ENCODE measurements around the gene KIF21A.

The KIF21A gene

DNA sequence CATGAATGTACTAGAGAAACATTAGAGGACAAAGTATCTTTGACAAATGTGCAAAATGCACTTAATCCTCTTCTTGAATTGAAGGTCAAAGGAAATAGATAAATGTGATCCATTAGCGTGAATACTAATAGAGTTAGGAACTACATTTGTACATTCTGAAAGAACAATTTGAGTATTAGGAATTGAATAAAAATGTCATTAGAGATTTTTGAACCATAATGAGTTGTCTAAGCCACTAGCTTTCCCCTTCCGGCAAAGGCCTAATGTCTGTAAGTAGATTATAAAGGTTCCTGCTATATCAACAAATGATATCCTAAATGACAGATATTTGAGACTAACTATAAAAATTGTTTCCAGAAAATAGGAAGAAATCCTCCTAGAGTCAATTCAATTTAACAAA lies 59.8 kb downstream of the KIF21A start:
- no peaks in the 10 kb centered on the region for H3K4me1 Mint-ChIP-seq (ENCODE audit: low read depth)
- no peak overlapping the region for H3K27ac Mint-ChIP-seq
- no peaks in the 10 kb centered on the region for H3K9me3 Mint-ChIP-seq
- peaks cover 4% of the 10 kb centered on the region for H3K36me3 Mint-ChIP-seq (ENCODE audit: low read depth)
- H3K27me3 Mint-ChIP-seq, result no peaks in the 10 kb centered on the region
- H3K4me3 Mint-ChIP-seq, result no peak overlapping the region

DNA sequence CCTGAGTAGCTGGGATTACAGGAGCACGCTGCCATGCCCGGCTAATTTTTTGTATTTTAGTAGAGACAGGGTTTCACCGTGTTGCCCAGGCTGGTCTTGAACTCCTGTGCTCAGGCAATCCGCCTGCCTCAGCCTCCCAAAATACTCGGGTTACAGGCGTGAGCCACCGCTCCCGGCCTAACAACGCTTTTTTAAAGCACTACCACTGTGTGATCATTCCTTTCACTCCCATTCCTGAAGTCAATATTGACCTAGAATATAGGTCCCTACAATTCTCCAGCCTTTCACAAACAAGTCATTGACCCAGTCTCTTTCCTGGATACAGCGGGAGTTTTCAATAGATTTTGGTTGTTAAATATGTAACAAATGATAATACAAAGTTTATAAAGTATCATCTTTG lies 62.8 kb downstream of the KIF21A start:
- Mint-ChIP-seq H3K4me1 (ENCODE audit: low read depth) (peaks cover 8% of the 10 kb centered on the region), H3K27ac (no peak overlapping the region), H3K36me3 (ENCODE audit: low read depth) (peaks cover 4% of the 10 kb centered on the region), H3K9me3 (no peaks in the 10 kb centered on the region), H3K4me3 (no peak overlapping the region), H3K27me3 (no peaks in the 10 kb centered on the region)

DNA sequence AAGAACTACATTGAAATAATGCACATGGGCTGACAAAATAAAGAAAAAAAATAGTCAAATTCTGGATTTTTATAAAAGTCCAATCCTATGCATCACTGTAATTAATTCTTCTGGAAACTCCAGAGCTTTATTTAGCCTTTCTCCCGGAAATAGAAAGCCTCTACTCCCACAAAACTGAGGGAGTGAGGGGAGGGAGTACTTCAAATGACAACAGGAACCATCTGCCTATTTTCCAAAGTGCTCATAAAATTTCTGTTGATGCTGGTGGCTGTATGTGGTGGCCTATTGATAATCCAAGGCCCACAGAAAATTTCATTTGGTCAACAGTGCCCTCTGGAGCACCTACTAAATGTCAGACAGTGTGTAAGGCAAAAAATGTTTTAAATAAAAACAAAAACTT lies 64.6 kb downstream of the KIF21A start:
- Mint-ChIP-seq H3K27ac (no peak overlapping the region), H3K36me3 (ENCODE audit: low read depth) (peaks cover 4% of the 10 kb centered on the region), H3K9me3 (no peaks in the 10 kb centered on the region), H3K27me3 (no peaks in the 10 kb centered on the region), H3K4me1 (ENCODE audit: low read depth) (peaks cover 8% of the 10 kb centered on the region), H3K4me3 (no peak overlapping the region)

DNA sequence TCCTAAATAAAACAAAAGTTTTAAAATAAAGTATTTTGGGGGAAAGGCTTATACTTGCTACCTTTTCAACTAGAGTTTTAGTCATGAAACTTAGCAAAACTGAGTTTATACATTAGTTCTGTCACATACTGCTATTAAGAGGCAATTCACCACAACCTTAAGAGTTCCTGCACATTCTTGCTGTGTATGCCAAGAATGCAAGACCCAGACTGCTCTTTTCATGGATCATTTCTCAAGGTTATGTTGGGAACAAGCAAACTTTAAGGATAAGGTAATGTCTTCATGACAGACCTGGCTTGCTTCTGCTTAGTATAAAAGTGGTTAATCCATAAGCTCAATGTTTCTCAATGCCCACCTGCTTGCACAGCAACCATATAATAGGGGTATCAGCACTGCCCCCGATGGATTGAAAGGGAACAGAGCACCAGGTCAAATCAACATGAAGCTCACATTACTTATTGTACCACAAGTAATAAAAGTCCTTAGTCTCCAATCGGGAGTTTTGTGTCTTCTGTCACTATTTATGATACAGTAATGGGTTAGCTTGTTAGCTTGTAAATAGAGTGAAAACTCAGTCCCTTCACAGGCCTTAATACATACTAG lies 67.6 kb downstream of the KIF21A start:
- H3K36me3 Mint-ChIP-seq (ENCODE audit: low read depth), result peaks cover 9% of the 10 kb centered on the region
- no peaks in the 10 kb centered on the region for H3K27me3 Mint-ChIP-seq
- no peak overlapping the region for H3K4me3 Mint-ChIP-seq
- peaks cover 28% of the 10 kb centered on the region for H3K4me1 Mint-ChIP-seq (ENCODE audit: low read depth)
- no peak overlapping the region for H3K27ac Mint-ChIP-seq
- H3K9me3 Mint-ChIP-seq, result no peaks in the 10 kb centered on the region

GRCh38 chr12:39372929-39373328 lies 70.0 kb downstream of the KIF21A start:
- no peaks in the 10 kb centered on the region for H3K9me3 Mint-ChIP-seq
- peaks cover 33% of the 10 kb centered on the region for H3K4me1 Mint-ChIP-seq (ENCODE audit: low read depth)
- peak overlapping the region; percentile 50 for H3K4me3 Mint-ChIP-seq
- peak overlapping the region; percentile 78 for H3K27ac Mint-ChIP-seq
- no peaks in the 10 kb centered on the region for H3K27me3 Mint-ChIP-seq
- H3K36me3 Mint-ChIP-seq (ENCODE audit: low read depth), result peaks cover 5% of the 10 kb centered on the region

GRCh38 chr12:39372204-39372925 lies 70.6 kb downstream of the KIF21A start:
- Mint-ChIP-seq H3K4me1 (ENCODE audit: low read depth) (peaks cover 32% of the 10 kb centered on the region), H3K9me3 (no peaks in the 10 kb centered on the region), H3K4me3 (peak overlapping the region; percentile 50)

GRCh38 chr12:39369756-39370155 lies 73.2 kb downstream of the KIF21A start:
- H3K27ac Mint-ChIP-seq, result no peak overlapping the region
- no peaks in the 10 kb centered on the region for H3K9me3 Mint-ChIP-seq
- H3K4me1 Mint-ChIP-seq (ENCODE audit: low read depth), result peaks cover 26% of the 10 kb centered on the region
- no peak overlapping the region for H3K4me3 Mint-ChIP-seq
- H3K36me3 Mint-ChIP-seq (ENCODE audit: low read depth), result peaks cover 18% of the 10 kb centered on the region
- no peaks in the 10 kb centered on the region for H3K27me3 Mint-ChIP-seq

More at GRCh38 chr12:39372204-39372925, 70.6 kb downstream of the KIF21A start:
- Mint-ChIP-seq H3K27ac (peak overlapping the region; percentile 78), H3K36me3 (ENCODE audit: low read depth) (peaks cover 5% of the 10 kb centered on the region), H3K27me3 (no peaks in the 10 kb centered on the region)

- H3K36me3 Mint-ChIP-seq (ENCODE audit: low read depth), result peaks cover 27% of the 10 kb centered on the region
- H3K27me3 Mint-ChIP-seq, result no peaks in the 10 kb centered on the region
- no peak overlapping the region for H3K4me3 Mint-ChIP-seq
- no peaks in the 10 kb centered on the region for H3K9me3 Mint-ChIP-seq
- peaks cover 26% of the 10 kb centered on the region for H3K4me1 Mint-ChIP-seq (ENCODE audit: low read depth)
- no peak overlapping the region for H3K27ac Mint-ChIP-seq
These were observed 74.0 kb downstream of the KIF21A start for GRCh38 chr12:39368891-39369290.

GRCh38 chr12:39368096-39368495 lies 74.8 kb downstream of the KIF21A start:
- Mint-ChIP-seq H3K36me3 (ENCODE audit: low read depth) (peaks cover 27% of the 10 kb centered on the region), H3K4me1 (ENCODE audit: low read depth) (peaks cover 23% of the 10 kb centered on the region), H3K27ac (no peak overlapping the region), H3K9me3 (no peaks in the 10 kb centered on the region), H3K27me3 (no peaks in the 10 kb centered on the region), H3K4me3 (no peak overlapping the region)

DNA sequence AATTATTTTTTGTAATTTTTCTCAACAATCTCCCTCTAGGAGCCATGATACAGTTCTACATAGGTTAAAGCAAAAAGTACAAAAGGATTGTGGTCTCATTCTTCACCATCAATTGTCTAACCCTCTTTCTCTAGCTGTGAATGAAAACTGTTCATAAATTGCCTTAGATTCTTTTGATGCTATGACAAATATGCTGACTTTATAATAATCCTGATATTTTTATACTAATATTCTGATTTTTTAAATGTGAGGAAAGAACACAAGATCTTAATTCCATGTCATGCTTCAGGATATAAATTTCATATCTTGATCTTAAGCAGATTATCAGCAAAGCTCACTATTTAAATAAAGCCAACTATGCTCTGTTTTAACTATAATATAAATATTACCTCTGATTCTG lies 75.4 kb downstream of the KIF21A start:
- H3K36me3 Mint-ChIP-seq (ENCODE audit: low read depth), result peaks cover 27% of the 10 kb centered on the region

GRCh38 chr12:39365364-39366001 lies 77.4 kb downstream of the KIF21A start:
- Mint-ChIP-seq H3K27me3 (no peaks in the 10 kb centered on the region), H3K4me1 (ENCODE audit: low read depth) (peaks cover 5% of the 10 kb centered on the region), H3K9me3 (no peaks in the 10 kb centered on the region)

More for the DNA sequence above, 75.4 kb downstream of the KIF21A start:
- H3K27me3 Mint-ChIP-seq, result no peaks in the 10 kb centered on the region
- H3K9me3 Mint-ChIP-seq, result no peaks in the 10 kb centered on the region
- no peak overlapping the region for H3K27ac Mint-ChIP-seq
- H3K4me3 Mint-ChIP-seq, result no peak overlapping the region
- peaks cover 17% of the 10 kb centered on the region for H3K4me1 Mint-ChIP-seq (ENCODE audit: low read depth)

DNA sequence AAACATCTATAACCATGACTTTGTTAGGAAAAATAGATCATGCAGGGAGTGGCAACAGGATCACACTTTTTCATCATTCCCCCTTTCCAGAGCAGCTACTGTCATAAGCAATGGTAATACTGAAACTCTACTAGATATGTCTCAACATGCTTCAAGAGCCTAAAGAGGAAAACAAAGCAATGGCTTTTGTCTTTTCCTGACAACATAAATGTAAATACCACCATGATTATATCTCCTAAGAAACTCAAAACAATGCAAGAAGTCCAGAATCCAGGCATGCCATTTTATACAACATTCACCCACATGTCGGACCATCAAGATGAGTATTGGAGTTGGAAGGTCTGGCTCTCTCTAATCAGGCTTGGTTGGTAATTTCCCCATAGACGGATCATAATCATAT lies 78.7 kb downstream of the KIF21A start:
- Mint-ChIP-seq H3K27ac (no peak overlapping the region), H3K27me3 (no peaks in the 10 kb centered on the region), H3K9me3 (no peaks in the 10 kb centered on the region), H3K36me3 (ENCODE audit: low read depth) (peaks cover 41% of the 10 kb centered on the region), H3K4me1 (ENCODE audit: low read depth) (no peaks in the 10 kb centered on the region), H3K4me3 (no peak overlapping the region)

More at GRCh38 chr12:39365364-39366001, 77.4 kb downstream of the KIF21A start:
- Mint-ChIP-seq H3K4me3 (no peak overlapping the region), H3K36me3 (ENCODE audit: low read depth) (peaks cover 36% of the 10 kb centered on the region), H3K27ac (no peak overlapping the region)

- no peaks in the 10 kb centered on the region for H3K4me1 Mint-ChIP-seq (ENCODE audit: low read depth)
- no peaks in the 10 kb centered on the region for H3K27me3 Mint-ChIP-seq
- peaks cover 64% of the 10 kb centered on the region for H3K36me3 Mint-ChIP-seq (ENCODE audit: low read depth)
- no peaks in the 10 kb centered on the region for H3K9me3 Mint-ChIP-seq
- no peak overlapping the region for H3K27ac Mint-ChIP-seq
- no peak overlapping the region for H3K4me3 Mint-ChIP-seq
These were observed 83.3 kb downstream of the KIF21A start for GRCh38 chr12:39359645-39360044.

- Mint-ChIP-seq H3K27me3 (no peaks in the 10 kb centered on the region), H3K4me1 (ENCODE audit: low read depth) (no peaks in the 10 kb centered on the region), H3K4me3 (no peak overlapping the region), H3K9me3 (no peaks in the 10 kb centered on the region), H3K36me3 (ENCODE audit: low read depth) (peaks cover 58% of the 10 kb centered on the region), H3K27ac (no peak overlapping the region)
These were observed 85.9 kb downstream of the KIF21A start for GRCh38 chr12:39357041-39357440.

GRCh38 chr12:39355841-39356240 lies 87.1 kb downstream of the KIF21A start:
- H3K27ac Mint-ChIP-seq, result no peak overlapping the region
- no peaks in the 10 kb centered on the region for H3K27me3 Mint-ChIP-seq
- no peaks in the 10 kb centered on the region for H3K9me3 Mint-ChIP-seq
- H3K4me1 Mint-ChIP-seq (ENCODE audit: low read depth), result no peaks in the 10 kb centered on the region
- peaks cover 58% of the 10 kb centered on the region for H3K36me3 Mint-ChIP-seq (ENCODE audit: low read depth)
- H3K4me3 Mint-ChIP-seq, result no peak overlapping the region
